ENCODE results near the gene HTR2C.
"Not testable (repeated sequence)": the region's sequence is repeated elsewhere in the genome, so short reads cannot be mapped to it uniquely, and the experiment has no call there.

Gene HTR2C

DNA sequence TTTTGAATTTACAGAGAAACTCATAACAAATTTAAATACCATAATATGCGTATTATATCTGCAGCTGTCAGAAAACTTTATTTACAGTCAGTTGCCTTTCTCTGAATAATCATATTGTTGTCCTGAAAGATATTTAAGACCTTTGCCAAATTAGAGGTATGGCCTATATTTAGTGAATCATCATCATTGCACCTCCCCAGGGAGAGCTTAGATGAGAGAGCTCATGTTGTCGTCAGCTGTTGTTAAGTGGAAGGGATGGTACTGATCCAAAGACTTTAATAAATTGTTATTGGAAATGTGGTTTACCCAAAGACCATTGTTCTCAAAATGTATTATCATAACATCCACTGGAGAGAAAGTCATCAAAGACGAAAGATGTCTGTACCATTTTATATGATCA lies 128.6 kb downstream of the HTR2C start:
- DNase-seq (ENCODE audit: low read depth) = no peak

DNA sequence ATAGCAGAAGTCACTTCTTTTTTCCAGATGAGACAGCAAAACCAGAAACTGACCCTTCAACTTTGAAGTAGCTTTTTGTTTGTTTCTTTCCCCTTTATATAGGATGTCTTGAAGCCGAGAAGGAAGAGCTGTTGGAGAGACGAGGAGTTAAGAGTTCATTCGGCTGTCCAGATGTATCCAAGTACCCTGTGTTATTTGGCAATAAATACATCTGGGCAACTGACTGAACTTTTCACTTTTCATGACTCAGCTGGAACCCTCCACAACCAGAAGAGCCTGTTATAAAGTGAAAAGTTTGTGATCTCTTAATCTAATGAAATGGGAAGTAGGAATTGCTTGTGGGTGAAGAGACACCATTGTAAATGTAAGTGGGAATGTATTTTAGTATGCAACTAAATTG lies 131.2 kb downstream of the HTR2C start:
- DNase-seq (ENCODE audit: low read depth) = no peak

DNA sequence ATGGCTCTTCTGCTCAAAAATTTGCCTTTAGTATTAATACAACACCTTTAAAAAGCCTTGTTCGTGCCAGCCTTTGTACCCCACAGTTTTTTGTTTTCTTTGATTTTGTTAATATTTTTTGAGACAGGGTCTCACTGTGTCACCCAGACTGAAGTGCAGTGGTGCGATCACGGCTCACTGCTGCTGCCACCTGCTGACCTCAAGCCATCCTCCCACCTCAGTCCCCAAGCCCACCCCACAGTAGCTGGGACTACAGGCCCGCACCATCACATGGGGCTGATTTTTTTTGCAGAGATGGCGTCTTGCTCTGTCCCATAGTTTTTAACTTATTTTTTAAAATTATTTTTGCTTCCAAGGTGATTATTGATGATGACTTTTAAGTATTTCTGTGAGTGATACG lies 134.0 kb downstream of the HTR2C start:
- no peak for DNase-seq (ENCODE audit: low read depth)

DNA sequence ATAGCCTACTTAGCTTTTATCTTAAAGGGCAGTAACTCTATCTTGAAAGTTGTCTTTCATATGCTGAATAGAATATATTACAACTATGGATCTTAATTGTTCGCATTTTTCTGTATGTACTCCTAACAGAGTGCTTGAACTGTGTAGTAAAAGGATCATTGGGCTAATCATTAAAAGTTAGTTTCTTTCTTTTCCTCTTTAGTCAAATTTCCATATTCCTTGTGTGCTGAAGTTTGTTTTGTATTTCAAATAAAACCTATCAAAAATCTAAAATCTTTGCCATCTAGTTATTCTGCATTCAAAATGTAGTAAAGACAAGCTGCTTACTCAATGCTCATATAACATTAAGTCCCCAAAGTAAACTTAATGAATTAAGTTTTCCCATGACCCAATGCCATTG lies 182.7 kb downstream of the HTR2C start:
- DNase-seq (ENCODE audit: low read depth) = no peak

DNA sequence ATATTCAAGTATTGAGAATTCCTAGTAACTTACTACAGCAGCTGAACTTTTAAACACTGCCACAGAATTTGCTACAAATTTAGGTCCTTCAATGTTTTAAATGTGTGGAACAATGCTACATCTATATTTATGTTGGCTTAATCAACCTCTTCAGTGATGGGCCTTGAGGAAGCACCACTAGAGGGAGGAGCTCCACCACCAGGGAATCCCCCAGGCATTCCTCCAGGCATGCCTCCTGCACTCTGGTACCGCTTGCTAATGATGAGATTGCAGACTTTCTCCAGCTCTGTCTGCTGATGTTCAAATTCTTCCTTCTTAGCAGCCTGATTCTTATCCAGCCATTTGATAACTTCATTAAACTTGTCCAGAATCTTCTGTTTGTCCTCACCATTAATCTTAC lies 190.8 kb downstream of the HTR2C start:
- DNase-seq (ENCODE audit: low read depth) = no peak

DNA sequence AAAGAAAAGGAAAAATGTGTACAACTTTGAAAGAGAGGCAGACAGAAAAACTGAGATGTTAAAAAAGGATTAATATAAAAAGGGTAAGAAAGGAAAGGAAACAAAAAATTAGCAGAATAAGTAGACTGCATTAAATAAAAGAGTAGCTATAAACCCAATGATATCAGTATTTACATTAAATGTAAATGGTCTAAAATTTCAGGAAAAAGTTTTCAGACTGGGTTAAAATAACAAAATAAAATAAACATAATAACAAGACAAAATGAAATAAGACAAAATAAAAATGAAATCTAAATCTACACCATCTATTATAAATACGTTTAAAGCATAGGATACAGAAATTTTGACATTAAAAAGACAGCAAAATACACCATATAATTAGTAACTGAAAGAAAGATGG lies 199.0 kb downstream of the HTR2C start:
- DNase-seq (ENCODE audit: low read depth) = no peak

DNA sequence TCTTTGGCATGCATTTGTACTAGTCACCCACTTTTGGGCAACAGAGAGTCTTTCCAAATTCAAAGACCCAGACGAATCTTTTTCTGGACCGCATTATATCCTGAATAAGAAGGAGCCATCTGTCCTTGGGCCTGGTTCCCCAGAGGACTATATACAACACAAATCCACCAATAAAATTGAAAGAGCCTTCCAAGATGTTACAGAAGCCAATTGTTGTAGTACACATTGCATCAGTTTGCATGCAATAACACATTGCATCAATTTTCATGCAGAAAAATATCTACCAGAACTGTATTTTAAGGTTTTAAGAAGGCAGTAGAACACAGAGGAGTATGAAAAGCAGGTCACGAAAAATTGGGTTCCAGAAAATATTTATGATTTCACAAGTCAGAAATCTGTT lies 203.2 kb downstream of the HTR2C start:
- DNase-seq (ENCODE audit: low read depth) = no peak

DNA sequence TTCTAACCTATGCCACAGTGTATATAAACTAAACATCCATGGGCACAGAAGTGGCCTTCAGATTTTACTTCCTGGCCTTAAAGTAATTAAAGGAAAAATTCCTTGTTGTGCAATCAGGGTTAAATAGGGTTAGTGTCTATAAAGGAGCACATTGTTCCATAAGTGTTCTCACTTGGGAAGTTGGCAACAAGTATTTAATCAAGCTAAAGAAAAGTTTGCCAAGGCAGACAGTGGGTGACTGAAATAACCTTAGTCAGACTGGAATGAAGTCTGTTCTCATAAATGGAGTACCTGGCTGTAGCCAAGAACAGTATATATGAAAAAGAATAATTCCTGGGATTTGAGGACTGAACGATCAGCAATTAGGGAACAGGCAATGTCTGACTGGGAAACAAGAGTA lies 213.6 kb downstream of the HTR2C start:
- no peak for DNase-seq (ENCODE audit: low read depth)

DNA sequence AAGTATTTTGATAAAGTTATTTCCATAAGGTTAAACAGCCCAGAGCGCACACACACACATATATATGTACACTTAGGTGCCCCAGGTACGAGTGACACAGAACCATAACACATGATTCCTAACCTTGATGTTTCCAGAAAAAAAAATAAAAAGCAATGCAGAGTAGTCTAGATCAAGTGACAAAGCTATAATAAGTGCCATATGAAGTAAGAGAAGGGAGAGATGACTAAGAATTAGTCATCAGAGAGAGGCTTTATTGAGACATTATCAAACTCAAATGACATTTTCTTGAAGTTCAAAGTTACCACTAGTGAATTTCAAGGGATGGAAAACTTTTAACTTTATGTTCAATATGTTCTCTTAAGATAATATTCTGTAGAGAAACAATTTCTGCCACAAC lies 215.0 kb downstream of the HTR2C start:
- DNase-seq (ENCODE audit: low read depth) = no peak

DNA sequence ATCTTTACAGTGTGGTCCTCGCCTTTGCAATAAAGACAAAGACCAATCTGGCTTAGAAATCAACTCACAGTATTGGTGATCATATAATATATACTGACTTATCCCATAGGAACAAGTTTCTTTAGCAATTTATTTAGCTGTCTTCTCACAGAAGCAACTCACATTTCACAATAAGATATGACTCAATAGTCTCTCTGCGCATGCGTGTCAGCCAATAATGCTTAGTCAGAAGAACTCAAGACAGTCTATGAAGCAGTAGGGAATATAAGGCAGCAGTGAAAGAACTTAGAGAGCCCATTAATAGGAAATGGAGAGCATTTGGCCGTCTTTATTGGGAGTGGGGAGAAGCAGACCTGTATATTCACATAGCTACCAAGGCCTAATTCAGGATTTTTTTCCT lies 216.8 kb downstream of the HTR2C start:
- DNase-seq (ENCODE audit: low read depth) = no peak

DNA sequence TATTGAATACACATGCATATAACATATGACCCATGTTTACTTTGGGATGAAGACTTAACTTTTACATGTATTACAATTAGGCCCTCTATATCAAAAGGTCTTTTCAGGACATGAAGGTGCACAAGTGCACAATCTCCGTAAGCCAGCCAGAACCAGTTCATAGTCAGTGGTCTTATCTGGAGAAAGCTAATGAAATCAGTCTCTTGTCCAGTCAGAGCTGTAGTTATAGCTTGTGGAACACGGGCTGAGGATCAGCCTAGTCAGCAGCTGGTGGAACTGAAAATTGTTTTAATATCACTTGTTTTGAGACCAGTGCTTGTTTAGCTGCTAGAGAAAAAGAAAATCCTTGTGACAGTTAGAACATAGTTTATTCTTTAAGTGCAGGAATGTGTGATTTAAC lies 235.6 kb downstream of the HTR2C start:
- DNase-seq (ENCODE audit: low read depth) = no peak

DNA sequence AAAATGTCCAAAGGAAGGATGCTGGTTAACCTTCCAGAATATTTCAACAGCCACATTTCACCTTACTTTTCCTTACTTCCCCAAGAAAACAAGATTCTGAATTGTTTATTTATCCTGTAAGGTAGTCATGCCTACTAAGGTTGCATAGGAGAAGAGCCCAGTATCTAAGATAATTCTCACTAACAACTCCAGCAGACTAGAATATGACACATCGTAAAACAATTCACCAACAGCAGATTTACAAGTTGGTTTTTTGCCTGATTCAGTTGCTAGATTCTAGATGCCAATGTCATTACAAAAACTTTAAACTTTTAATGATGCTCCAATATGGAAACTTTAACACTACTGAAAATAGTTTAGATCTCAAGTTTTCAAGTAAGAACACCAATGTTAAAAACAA lies 257.2 kb downstream of the HTR2C start:
- no peak for DNase-seq (ENCODE audit: low read depth)

DNA sequence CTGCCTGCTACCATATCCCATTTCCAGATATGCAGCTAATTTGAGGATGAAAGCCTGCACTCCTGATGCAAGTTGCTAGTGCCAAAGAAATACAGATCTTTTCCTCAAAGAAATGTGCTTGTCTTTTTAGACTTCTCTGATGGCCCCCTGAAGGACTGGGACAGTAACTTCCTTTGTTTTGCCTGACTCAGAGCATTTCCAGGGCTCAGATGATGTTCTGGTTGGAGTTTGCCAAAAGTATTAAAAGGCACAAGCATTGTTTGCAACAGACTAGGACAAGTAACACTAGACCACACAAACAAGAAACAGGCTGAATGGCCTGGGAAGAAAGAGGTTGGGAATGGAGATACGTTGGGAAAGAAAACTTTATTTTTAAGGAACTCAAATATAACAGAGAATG lies 258.3 kb downstream of the HTR2C start:
- DNase-seq (ENCODE audit: low read depth) = no peak

DNA sequence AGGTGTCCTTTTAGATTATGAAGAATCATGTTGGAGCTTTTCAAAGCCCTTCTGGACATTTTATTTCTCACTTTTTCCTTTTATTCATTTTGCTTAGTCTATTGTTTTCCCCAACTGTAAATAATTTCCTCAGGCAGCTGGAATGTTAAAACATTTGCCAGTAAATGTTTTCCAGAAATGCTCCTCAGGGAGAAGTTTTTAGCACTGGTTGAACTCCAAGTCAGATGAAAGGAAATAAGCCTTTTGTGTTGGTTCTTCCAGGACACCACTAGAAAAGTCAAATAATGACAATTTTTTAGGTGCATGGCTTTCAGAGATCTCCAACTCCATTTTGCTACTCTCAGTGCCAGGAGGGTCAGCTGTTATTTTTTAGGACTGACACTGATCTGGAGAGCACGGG lies 305.6 kb downstream of the HTR2C start:
- no peak for DNase-seq (ENCODE audit: low read depth)

DNA sequence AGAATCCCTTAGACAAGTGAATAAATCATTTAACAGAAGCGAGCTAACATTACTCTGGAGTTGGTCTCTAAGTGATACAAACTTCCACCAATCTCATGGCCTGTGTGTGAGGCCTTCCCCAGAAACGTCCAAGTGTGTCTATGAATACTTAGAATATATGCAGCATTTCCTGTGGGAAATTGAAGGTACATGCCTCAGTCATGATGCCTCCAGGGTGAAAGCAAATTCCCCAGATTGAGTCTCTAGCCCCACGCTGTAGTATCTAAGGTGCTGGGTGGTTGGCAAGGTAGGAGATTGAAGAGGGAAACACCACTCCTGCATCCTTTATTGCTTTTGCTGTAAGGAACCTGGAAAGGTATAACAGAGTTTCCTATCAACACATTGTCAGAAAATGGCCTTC lies 319.7 kb downstream of the HTR2C start:
- no peak for DNase-seq (ENCODE audit: low read depth)

DNA sequence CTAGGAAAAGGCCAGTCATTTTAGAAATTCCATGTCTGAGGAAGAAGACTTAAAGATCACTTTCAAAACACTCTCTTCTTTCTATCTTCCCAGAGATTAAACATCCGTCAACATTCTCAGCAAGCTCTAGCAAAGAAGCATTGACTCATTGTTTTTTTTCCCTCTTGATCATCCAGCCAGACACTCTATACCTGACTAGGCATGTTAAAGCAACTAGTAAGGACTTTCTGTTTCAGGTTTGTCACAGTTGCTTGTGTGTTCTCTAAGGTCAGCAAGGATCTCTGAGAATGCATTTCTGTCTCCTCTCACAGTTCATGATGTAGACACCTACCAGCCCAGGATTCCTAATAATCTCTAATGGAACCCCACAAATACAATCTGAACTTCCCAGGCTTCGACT lies 321.4 kb downstream of the HTR2C start:
- DNase-seq (ENCODE audit: low read depth) = no peak

DNA sequence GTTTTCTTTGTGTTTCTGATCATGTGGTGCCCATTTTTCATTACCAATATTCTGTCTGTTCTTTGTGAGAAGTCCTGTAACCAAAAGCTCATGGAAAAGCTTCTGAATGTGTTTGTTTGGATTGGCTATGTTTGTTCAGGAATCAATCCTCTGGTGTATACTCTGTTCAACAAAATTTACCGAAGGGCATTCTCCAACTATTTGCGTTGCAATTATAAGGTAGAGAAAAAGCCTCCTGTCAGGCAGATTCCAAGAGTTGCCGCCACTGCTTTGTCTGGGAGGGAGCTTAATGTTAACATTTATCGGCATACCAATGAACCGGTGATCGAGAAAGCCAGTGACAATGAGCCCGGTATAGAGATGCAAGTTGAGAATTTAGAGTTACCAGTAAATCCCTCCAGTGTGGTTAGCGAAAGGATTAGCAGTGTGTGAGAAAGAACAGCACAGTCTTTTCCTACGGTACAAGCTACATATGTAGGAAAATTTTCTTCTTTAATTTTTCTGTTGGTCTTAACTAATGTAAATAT lies 323.2 kb downstream of the HTR2C start:
- no peak for DNase-seq (ENCODE audit: low read depth)

DNA sequence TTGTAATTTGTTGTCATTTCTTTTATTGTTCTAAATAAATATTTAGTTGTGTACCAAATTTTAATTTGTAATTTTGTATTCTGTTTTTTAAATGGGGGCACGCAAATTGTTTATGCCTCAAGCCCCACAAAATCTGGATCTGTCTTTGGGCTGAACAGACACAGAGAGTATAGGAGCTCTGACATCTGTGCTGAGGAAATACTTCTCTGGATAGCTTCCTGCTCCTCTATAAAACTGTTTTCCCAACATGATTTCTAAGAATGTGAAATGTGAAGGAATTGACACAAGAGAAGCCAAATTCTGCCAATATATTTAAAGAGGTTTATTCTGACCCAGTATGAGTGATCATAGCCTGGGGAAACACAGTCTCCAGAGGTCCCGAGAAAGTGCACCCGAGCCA lies 340.5 kb downstream of the HTR2C start:
- DNase-seq (ENCODE audit: low read depth) = no peak

DNA sequence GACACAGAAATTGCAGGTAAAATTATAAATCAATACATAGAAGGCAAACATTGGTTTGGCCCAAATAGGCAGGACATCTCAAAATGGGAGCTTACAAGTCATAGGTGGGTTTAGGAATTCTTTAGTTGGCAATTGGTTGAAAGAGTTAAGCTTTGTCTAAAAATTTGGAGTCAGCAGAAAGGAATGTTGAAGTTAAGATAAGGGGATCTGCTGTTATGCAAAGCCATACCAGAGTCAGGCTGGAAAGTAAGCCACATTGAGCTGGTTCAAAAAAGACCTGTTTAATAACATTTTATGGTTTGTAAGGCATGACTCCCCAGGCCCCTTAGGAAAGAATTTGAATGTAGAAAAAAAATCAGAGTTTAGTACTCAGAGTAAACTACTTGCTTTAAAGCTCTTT lies 341.0 kb downstream of the HTR2C start:
- no peak for DNase-seq (ENCODE audit: low read depth)

DNA sequence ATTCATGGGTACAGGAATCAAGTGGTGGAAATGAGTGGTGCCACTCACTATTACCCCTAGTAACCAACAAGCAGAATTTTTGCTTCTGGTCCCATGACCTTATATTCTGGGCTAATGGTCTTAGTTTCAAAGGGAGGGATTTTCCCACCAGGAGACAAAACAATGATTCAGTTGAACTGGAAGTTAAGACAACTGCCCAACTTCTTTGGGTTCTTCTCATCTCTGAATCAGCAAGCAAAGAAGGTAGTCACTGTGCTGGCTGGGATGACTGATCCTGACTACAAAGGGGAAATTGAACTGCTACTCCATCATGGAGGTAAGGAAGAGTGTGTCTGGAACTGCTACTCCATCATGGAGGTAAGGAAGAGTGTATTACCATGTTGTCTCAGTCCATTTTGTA lies 346.3 kb downstream of the HTR2C start:
- no peak for DNase-seq (ENCODE audit: low read depth)

DNA sequence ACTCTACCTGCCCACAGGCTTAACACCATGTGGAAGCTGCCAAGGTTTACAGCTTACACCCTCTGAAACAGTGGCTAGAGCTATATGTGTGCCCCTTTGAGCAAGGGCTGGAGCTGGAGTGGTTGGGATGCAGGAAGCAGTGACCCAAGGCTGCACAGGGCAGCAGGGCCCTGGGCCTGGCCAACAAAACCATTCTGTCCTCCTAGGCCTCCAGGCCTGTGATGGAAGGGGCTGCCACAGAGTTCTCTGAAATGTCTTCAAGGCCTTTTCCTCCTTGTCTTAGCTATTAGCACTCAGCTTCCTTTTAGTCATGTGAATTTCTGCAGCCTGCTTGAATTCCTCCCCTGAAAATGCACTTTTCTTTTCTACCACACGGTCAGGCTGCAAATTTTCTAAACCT lies 348.7 kb downstream of the HTR2C start:
- DNase-seq (ENCODE audit: low read depth) = no peak

DNA sequence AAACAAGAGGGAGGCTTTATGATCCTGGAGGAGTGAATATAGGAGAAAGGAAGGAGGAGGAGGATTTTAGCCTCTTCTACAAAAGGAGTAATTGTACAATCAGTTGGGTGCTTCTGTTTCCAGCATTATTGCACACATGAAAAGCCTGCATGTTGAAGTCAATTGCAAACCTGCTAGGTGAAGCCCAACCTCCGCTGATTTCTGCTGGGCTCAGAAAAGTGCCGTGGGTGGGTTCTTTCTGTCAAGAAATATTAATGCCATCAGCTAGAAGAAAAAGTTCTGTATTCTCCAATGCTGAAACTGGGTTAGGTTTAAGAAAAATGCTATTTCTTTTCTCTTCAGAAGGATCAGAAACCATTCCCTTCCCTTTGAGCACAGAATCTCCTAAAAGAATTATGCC lies 349.4 kb downstream of the HTR2C start:
- DNase-seq (ENCODE audit: low read depth) = not testable (repeated sequence)

DNA sequence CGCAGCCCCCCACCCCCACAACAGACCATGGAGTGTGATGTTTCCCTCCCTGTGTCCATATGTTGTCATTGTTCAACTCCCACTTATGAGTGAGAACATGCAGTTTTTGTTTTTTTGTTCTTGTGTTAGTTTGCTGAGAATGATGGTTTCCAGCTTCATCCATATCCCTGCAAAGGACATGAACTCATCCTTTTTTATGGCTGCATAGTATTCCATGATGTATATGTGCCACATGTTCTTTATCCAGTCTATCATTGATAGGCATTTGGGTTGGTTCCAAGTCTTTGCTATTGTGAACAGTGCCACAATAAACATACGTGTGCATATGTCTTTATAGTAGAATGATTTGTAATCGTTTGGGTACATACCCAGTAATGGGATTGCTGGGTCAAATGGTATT lies 353.2 kb downstream of the HTR2C start:
- not testable (repeated sequence) for DNase-seq (ENCODE audit: low read depth)

DNA sequence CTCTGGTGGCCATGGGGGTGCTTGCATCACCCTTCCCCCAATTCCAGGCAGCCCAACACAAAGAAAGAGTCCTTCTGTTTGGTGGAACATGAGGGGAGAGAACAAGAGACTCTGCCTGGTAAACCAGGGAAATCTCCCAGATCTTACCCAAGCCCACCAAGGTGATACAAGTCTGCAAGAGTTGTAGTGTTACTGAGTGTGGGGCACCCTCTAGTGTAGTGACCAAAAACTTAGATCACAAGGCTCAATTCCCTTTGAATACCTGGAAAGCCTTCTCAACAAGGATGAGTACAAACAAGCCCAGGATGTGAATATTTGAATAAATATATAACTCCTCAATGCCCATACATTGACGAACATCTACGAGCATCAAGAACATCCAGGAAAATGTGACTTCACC lies 368.8 kb downstream of the HTR2C start:
- DNase-seq (ENCODE audit: low read depth) = no peak
